Measurements from ENCODE around the gene UCKL1.
"Not testable (repeated sequence)": the region's sequence is repeated elsewhere in the genome, so short reads cannot be mapped to it uniquely, and the experiment has no call there.

UCKL1 gene

DNA sequence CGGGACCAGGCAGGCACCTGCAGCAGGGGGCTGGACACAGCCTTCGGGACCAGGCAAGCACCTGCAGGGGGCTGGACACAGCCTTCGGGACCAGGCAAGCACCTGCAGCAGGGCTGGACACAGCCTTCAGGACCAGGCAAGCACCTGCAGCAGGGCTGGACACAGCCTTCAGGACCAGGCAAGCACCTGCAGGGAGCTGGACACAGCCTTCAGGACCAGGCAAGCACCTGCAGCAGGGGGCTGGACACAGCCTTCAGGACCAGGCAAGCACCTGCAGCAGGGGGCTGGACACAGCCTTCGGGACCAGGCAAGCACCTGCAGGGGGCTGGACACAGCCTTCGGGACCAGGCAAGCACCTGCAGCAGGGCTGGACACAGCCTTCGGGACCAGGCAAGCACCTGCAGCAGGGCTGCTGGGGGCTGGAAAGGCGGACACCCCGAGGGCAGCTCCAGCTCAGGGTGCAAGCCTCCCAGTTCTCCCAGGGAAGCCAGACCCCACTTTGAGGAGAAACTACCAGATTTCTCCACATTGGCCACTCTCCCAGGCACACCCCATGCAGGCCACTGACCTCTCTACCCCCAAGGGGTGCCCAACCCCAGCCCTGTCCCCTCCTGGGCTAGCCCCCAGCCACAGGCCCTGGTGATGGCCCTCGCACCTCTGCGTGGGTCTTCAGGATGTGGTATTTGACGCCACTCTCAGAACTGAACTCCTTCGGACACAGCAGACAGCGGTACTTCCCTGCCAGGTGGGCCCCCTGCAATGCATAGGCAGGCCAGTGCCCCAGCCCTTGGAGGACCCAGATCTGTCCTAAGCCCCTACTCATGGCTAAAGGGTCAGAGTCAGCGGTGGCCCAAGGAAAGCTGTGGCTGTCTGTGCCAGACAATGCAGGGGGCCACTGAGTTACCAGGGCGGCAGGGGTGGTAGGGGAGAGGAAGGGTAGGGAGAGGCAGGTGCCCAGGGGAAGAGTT lies 4.7 kb upstream of the UCKL1 start:
- not testable (repeated sequence) for DNase-seq; H4K12ac ChIP-seq (ENCODE audit: low read depth, low read length); H3K4ac ChIP-seq (ENCODE audit: low read depth, low read length); H2AFZ ChIP-seq (ENCODE audit: insufficient read depth, low read length, poor library complexity); H3K4me3 ChIP-seq (ENCODE audit: low read depth, low read length); H4K8ac ChIP-seq (ENCODE audit: low read depth, low read length); H4K91ac ChIP-seq (ENCODE audit: low read depth, low read length); H3K23ac ChIP-seq (ENCODE audit: low read length); H3K79me1 ChIP-seq (ENCODE audit: low read length); H2BK120ac ChIP-seq (ENCODE audit: insufficient read depth, low read length, poor library complexity); H3K14ac ChIP-seq (ENCODE audit: low read length); H2BK5ac ChIP-seq (ENCODE audit: low read depth, low read length, poor library complexity); H3K27me3 ChIP-seq (ENCODE audit: insufficient read depth, low read length); H3K18ac ChIP-seq (ENCODE audit: low read length); H2BK12ac ChIP-seq (ENCODE audit: low read length); H3K27ac ChIP-seq (ENCODE audit: low read depth, low read length); H3K79me2 ChIP-seq (ENCODE audit: control insufficient read depth, insufficient read depth, low read length, poor library complexity); H2AK5ac ChIP-seq (ENCODE audit: low read length); H3K4me2 ChIP-seq (ENCODE audit: low read length); H3K9ac ChIP-seq (ENCODE audit: low read length)
- Histone ChIP-seq H3K36me3 (ENCODE audit: control insufficient read depth in 1 of 2, insufficient read depth in 2 of 2, low read length in 2 of 2) (peaks cover 48 to 52% of the 10 kb centered on the region in 2 experiments), H3K9me3 (ENCODE audit: insufficient read depth, low read depth, low read length) (peaks cover 26% of the 10 kb centered on the region), H3K4me1 (ENCODE audit: control insufficient read depth in 1 of 2, insufficient read depth in 2 of 2, low read length in 2 of 2) (peaks cover 2 to 10% of the 10 kb centered on the region in 2 experiments)
- WGBS (ENCODE audit: extremely low coverage, insufficient coverage, insufficient read length), result no CpG with 5 or more reads among the region's 15 CpGs

- no peak overlapping the region for H3K18ac ChIP-seq (ENCODE audit: low read length)
- H3K79me1 ChIP-seq (ENCODE audit: low read length), result peaks cover 10% of the 10 kb centered on the region
- WGBS (ENCODE audit: extremely low coverage, insufficient coverage, insufficient read length), result no CpG with 5 or more reads among the region's 17 CpGs
- no peak overlapping the region for H2BK12ac ChIP-seq (ENCODE audit: low read length)
- H2AFZ ChIP-seq (ENCODE audit: insufficient read depth, low read length, poor library complexity), result no peak overlapping the region
- H3K4me3 ChIP-seq (ENCODE audit: low read depth, low read length), result no peak overlapping the region
- DNase-seq, result no peak
- H3K23ac ChIP-seq (ENCODE audit: low read length), result no peak overlapping the region
- no peak overlapping the region for H2BK120ac ChIP-seq (ENCODE audit: insufficient read depth, low read length, poor library complexity)
- H3K36me3 ChIP-seq (ENCODE audit: control insufficient read depth in 1 of 2, insufficient read depth in 2 of 2, low read length in 2 of 2), result peaks cover 48 to 51% of the 10 kb centered on the region in 2 experiments
- H3K4me2 ChIP-seq (ENCODE audit: low read length), result no peak overlapping the region
- H4K91ac ChIP-seq (ENCODE audit: low read depth, low read length), result no peak overlapping the region
- H3K14ac ChIP-seq (ENCODE audit: low read length), result no peak overlapping the region
- no peak overlapping the region for H3K27ac ChIP-seq (ENCODE audit: low read depth, low read length)
- no peak overlapping the region for H2AK5ac ChIP-seq (ENCODE audit: low read length)
- no peaks in the 10 kb centered on the region for H3K27me3 ChIP-seq (ENCODE audit: insufficient read depth, low read length)
- H3K4me1 ChIP-seq (ENCODE audit: control insufficient read depth in 1 of 2, insufficient read depth in 2 of 2, low read length in 2 of 2), result peaks cover 7 to 14% of the 10 kb centered on the region in 2 experiments
- peaks cover 25% of the 10 kb centered on the region for H3K9me3 ChIP-seq (ENCODE audit: insufficient read depth, low read depth, low read length)
- H2BK5ac ChIP-seq (ENCODE audit: low read depth, low read length, poor library complexity), result no peak overlapping the region
- no peak overlapping the region for H4K12ac ChIP-seq (ENCODE audit: low read depth, low read length)
- H3K79me2 ChIP-seq (ENCODE audit: control insufficient read depth, insufficient read depth, low read length, poor library complexity), result peaks cover 12% of the 10 kb centered on the region
- no peak overlapping the region for H4K8ac ChIP-seq (ENCODE audit: low read depth, low read length)
- H3K4ac ChIP-seq (ENCODE audit: low read depth, low read length), result no peak overlapping the region
- H3K9ac ChIP-seq (ENCODE audit: low read length), result no peak overlapping the region
These were observed 3.5 kb upstream of the UCKL1 start for GRCh38 chr20:63959699-63960075.

DNA sequence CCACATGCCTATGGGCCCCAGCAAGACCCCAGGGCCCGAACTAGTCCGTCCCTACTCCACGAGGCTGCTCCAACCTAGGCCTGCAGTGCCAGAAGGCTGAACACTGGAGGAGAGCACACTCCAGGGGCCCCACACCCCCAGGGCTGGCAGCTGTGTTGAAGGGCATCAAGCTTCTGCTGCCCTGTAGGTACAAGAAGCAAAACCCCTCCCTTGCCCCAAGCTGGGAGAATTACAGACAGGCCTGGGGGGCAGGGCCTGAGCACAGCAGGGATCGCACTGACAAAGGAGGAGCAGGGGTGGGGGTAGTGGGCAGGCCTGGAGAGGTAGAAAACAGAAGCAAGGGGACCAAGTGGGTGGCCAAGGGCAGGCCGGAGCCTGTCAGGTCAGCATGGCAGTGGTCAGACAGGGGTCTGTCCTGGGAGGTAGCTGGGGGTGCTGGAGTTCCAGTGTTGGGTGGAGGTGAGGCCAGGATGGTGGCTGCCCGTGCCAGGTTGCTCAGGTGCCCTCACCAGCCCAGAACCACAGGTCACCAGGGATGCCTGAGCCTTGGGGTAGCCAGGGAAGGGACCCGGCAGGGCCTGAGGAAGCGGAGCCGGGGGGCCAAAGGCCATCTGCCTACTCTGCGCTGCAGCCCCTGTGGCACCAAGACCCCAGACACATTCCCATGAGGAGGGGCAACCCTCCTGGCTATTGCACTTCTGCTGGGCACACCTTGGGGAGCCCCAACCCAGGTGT lies 2.9 kb upstream of the UCKL1 start:
- WGBS (ENCODE audit: extremely low coverage, insufficient coverage, insufficient read length), result no CpG with 5 or more reads among the region's 10 CpGs

GRCh38 chr20:63958471-63958870 lies 2.3 kb upstream of the UCKL1 start:
- Histone ChIP-seq H3K27ac (ENCODE audit: low read depth, low read length) (no peak overlapping the region), H2BK12ac (ENCODE audit: low read length) (no peak overlapping the region), H3K9me3 (ENCODE audit: insufficient read depth, low read depth, low read length) (peaks cover 13% of the 10 kb centered on the region), H2AFZ (ENCODE audit: insufficient read depth, low read length, poor library complexity) (no peak overlapping the region), H3K18ac (ENCODE audit: low read length) (no peak overlapping the region), H3K27me3 (ENCODE audit: insufficient read depth, low read length) (no peaks in the 10 kb centered on the region), H3K36me3 (ENCODE audit: control insufficient read depth in 1 of 2, insufficient read depth in 2 of 2, low read length in 2 of 2) (peaks cover 38 to 41% of the 10 kb centered on the region in 2 experiments), H3K79me2 (ENCODE audit: control insufficient read depth, insufficient read depth, low read length, poor library complexity) (peaks cover 20% of the 10 kb centered on the region), H2BK5ac (ENCODE audit: low read depth, low read length, poor library complexity) (no peak overlapping the region), H2AK5ac (ENCODE audit: low read length) (no peak overlapping the region), H4K8ac (ENCODE audit: low read depth, low read length) (no peak overlapping the region), H4K91ac (ENCODE audit: low read depth, low read length) (no peak overlapping the region), H3K4me3 (ENCODE audit: low read depth, low read length) (no peak overlapping the region), H3K4ac (ENCODE audit: low read depth, low read length) (no peak overlapping the region), H3K9ac (ENCODE audit: low read length) (no peak overlapping the region), H3K79me1 (ENCODE audit: low read length) (peaks cover 10% of the 10 kb centered on the region), H3K4me2 (ENCODE audit: low read length) (no peak overlapping the region), H3K4me1 (ENCODE audit: control insufficient read depth in 1 of 2, insufficient read depth in 2 of 2, low read length in 2 of 2) (peaks cover 18 to 23% of the 10 kb centered on the region in 2 experiments), H4K12ac (ENCODE audit: low read depth, low read length) (no peak overlapping the region), H3K23ac (ENCODE audit: low read length) (no peak overlapping the region), H3K14ac (ENCODE audit: low read length) (no peak overlapping the region), H2BK120ac (ENCODE audit: insufficient read depth, low read length, poor library complexity) (no peak overlapping the region)
- DNase-seq, result no peak
- no CpG with 5 or more reads among the region's 4 CpGs for WGBS (ENCODE audit: extremely low coverage, insufficient coverage, insufficient read length)

More for the DNA sequence above, 2.9 kb upstream of the UCKL1 start:
- Histone ChIP-seq H3K9me3 (ENCODE audit: insufficient read depth, low read depth, low read length) (peaks cover 20% of the 10 kb centered on the region), H3K4me3 (ENCODE audit: low read depth, low read length) (no peak overlapping the region), H3K4me2 (ENCODE audit: low read length) (no peak overlapping the region), H3K4ac (ENCODE audit: low read depth, low read length) (no peak overlapping the region), H4K12ac (ENCODE audit: low read depth, low read length) (no peak overlapping the region), H3K79me1 (ENCODE audit: low read length) (peaks cover 10% of the 10 kb centered on the region), H3K27ac (ENCODE audit: low read depth, low read length) (no peak overlapping the region), H3K18ac (ENCODE audit: low read length) (no peak overlapping the region), H2BK5ac (ENCODE audit: low read depth, low read length, poor library complexity) (no peak overlapping the region), H3K79me2 (ENCODE audit: control insufficient read depth, insufficient read depth, low read length, poor library complexity) (peaks cover 17% of the 10 kb centered on the region), H3K23ac (ENCODE audit: low read length) (no peak overlapping the region), H2AFZ (ENCODE audit: insufficient read depth, low read length, poor library complexity) (no peak overlapping the region), H4K91ac (ENCODE audit: low read depth, low read length) (no peak overlapping the region), H2BK12ac (ENCODE audit: low read length) (no peak overlapping the region), H3K4me1 (ENCODE audit: control insufficient read depth in 1 of 2, insufficient read depth in 2 of 2, low read length in 2 of 2) (peaks cover 13 to 18% of the 10 kb centered on the region in 2 experiments), H3K27me3 (ENCODE audit: insufficient read depth, low read length) (no peaks in the 10 kb centered on the region), H2BK120ac (ENCODE audit: insufficient read depth, low read length, poor library complexity) (no peak overlapping the region), H3K9ac (ENCODE audit: low read length) (no peak overlapping the region), H4K8ac (ENCODE audit: low read depth, low read length) (no peak overlapping the region), H3K36me3 (ENCODE audit: control insufficient read depth in 1 of 2, insufficient read depth in 2 of 2, low read length in 2 of 2) (peaks cover 42 to 48% of the 10 kb centered on the region in 2 experiments), H2AK5ac (ENCODE audit: low read length) (no peak overlapping the region), H3K14ac (ENCODE audit: low read length) (no peak overlapping the region)
- DNase-seq, result no peak
